ENCODE measurements around the gene CAPNS1.
"Not testable (repeated sequence)": the region's sequence is repeated elsewhere in the genome, so short reads cannot be mapped to it uniquely, and the experiment has no call there.

CAPNS1 gene

GRCh38 chr19:36169084-36169760 is 29.4 kb downstream of the CAPNS1 start:
- peak; percentile 84 for DNase-seq (ENCODE audit: low read depth)
- H3K4me3 ChIP-seq (ENCODE audit: low read length) = no peak overlapping the region
- TF ChIP-seq, protein P1, sequence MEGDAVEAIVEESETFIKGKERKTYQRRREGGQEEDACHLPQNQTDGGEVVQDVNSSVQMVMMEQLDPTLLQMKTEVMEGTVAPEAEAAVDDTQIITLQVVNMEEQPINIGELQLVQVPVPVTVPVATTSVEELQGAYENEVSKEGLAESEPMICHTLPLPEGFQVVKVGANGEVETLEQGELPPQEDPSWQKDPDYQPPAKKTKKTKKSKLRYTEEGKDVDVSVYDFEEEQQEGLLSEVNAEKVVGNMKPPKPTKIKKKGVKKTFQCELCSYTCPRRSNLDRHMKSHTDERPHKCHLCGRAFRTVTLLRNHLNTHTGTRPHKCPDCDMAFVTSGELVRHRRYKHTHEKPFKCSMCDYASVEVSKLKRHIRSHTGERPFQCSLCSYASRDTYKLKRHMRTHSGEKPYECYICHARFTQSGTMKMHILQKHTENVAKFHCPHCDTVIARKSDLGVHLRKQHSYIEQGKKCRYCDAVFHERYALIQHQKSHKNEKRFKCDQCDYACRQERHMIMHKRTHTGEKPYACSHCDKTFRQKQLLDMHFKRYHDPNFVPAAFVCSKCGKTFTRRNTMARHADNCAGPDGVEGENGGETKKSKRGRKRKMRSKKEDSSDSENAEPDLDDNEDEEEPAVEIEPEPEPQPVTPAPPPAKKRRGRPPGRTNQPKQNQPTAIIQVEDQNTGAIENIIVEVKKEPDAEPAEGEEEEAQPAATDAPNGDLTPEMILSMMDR (conservative IDR thresholded peaks at IDR 0.05; ENCODE audit: low read depth, low read length) = no peak

- TF ChIP-seq, protein P1 (conservative IDR thresholded peaks at IDR 0.05; ENCODE audit: low read depth, low read length) = no peak
- no peak overlapping the region for H3K4me3 ChIP-seq (ENCODE audit: low read length)
- no peak for DNase-seq (ENCODE audit: low read depth)
Observed at GRCh38 chr19:36172852-36173251, 33.0 kb downstream of the CAPNS1 start.

- H3K4me3 ChIP-seq (ENCODE audit: low read length); DNase-seq (ENCODE audit: low read depth): not testable (repeated sequence)
Observed at GRCh38 chr19:36173846-36174245, 34.0 kb downstream of the CAPNS1 start.

DNA sequence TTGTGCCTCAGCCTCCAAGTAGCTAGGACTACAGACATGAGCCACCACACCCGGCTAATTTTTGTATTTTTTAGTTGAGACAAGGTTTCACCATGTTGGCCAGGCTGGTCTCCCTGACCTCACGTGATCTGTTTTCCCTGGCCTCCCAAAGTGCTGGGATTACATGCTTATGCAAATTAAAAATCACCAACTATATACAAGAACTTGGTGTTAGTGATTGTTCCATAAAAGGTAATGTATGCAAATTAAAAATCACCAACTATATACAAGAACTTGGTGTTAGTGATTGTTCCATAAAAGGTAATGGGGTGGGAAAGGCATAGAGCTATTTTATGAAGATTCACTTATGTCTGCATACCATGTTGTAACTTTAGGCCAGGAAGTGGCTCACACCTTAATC is 39.2 kb downstream of the CAPNS1 start:
- not testable (repeated sequence) for H3K4me3 ChIP-seq (ENCODE audit: low read length); DNase-seq (ENCODE audit: low read depth)

GRCh38 chr19:36182612-36183244 is 42.9 kb downstream of the CAPNS1 start:
- H3K4me3 ChIP-seq (ENCODE audit: low read length) = no peak overlapping the region
- TF ChIP-seq, protein P1 (conservative IDR thresholded peaks at IDR 0.05; ENCODE audit: low read depth, low read length) = no peak
- peak; percentile 87 for DNase-seq (ENCODE audit: low read depth)

GRCh38 chr19:36183245-36183628 is 43.4 kb downstream of the CAPNS1 start:
- H3K4me3 ChIP-seq (ENCODE audit: low read length) = no peak overlapping the region
- TF ChIP-seq, protein P1 (conservative IDR thresholded peaks at IDR 0.05; ENCODE audit: low read depth, low read length) = no peak
- peak; percentile 93 for DNase-seq (ENCODE audit: low read depth)

GRCh38 chr19:36186722-36187121 is 46.9 kb downstream of the CAPNS1 start:
- H3K4me3 ChIP-seq (ENCODE audit: low read length); DNase-seq (ENCODE audit: low read depth): not testable (repeated sequence)

GRCh38 chr19:36196249-36196648 is 56.4 kb downstream of the CAPNS1 start:
- DNase-seq (ENCODE audit: low read depth) = no peak
- TF ChIP-seq, protein P1 (conservative IDR thresholded peaks at IDR 0.05; ENCODE audit: low read depth, low read length) = no peak

More at GRCh38 chr19:36196249-36196648, 56.4 kb downstream of the CAPNS1 start:
- H3K4me3 ChIP-seq (ENCODE audit: low read length) = no peak overlapping the region

Measured in retinal pigment epithelial cell (primary cell).